Prostate gland (tissue), 2 donors: ENCODE results near the gene TNS3.

Source experiments
- POLR2A ChIP-seq: fragments of 450-650 bp; IDR thresholded peaks from one replicate; pipeline ENCODE4 v1.6.1; 2016; ENCODE audit warnings: antibody characterized with exemption, mild to moderate bottlenecking
- POLR2AphosphoS5 ChIP-seq: sonication (generic); formaldehyde crosslinking; IDR thresholded peaks from one replicate; pipeline ENCODE4 v1.6.1; 2017; ENCODE audit warnings: antibody characterized with exemption
- TF ChIP-seq, protein P1 (sequence below), 4 experiments: fragments of 200-600 bp in 2 of 4; fragments of 450-650 bp in 2 of 4; sonication (generic) in 2 of 4; IDR thresholded peaks; 1 replicate in 3 of 4; 2 replicates in 1 of 4; pipeline ENCODE4 v1.5.1; 2016 to 2019; ENCODE audit warnings: antibody characterized with exemption in 4 of 4, mild to moderate bottlenecking in 2 of 4, moderate library complexity in 2 of 4

DNA sequence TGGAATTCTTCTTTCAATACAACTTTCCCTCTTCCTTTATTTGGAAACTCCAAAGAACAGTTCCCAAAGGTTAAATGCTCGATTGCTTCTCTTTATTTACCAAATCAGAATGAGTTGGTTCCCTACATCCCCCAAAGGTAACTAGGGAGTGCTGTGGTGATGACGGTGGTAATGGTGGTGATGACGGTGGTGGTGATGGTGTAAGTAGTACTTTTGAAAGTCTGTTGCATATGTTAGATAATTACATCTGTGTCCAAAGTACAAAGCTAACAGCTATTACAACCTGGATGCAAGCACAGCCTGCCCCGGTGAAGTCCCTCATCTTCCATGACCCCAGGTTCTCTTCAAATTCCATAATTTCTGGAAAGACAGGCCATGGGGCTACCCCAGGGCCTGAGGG is 115.1 kb downstream of the TNS3 start:
- TF ChIP-seq, protein P1, sequence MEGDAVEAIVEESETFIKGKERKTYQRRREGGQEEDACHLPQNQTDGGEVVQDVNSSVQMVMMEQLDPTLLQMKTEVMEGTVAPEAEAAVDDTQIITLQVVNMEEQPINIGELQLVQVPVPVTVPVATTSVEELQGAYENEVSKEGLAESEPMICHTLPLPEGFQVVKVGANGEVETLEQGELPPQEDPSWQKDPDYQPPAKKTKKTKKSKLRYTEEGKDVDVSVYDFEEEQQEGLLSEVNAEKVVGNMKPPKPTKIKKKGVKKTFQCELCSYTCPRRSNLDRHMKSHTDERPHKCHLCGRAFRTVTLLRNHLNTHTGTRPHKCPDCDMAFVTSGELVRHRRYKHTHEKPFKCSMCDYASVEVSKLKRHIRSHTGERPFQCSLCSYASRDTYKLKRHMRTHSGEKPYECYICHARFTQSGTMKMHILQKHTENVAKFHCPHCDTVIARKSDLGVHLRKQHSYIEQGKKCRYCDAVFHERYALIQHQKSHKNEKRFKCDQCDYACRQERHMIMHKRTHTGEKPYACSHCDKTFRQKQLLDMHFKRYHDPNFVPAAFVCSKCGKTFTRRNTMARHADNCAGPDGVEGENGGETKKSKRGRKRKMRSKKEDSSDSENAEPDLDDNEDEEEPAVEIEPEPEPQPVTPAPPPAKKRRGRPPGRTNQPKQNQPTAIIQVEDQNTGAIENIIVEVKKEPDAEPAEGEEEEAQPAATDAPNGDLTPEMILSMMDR (IDR thresholded peaks at IDR 0.05), result no peak
- TF ChIP-seq POLR2A (no peak), POLR2AphosphoS5 (no peak)
